HG02588 (cell line): ENCODE results near the gene FAM170B.
A peak's percentile ranks its signal among the peaks of the same experiment; 100 is the strongest.

Source experiments
- ATAC-seq: cut with Tn5 transposase; IDR thresholded peaks from one replicate; pipeline ENCODE4 v1.9.1; 2021; ENCODE audit warnings: mild to moderate bottlenecking, moderate library complexity; ENCODE audit not compliant: unreplicated experiment

FAM170B gene

GRCh38 chr10:49170632-49171325 lies 37.0 kb upstream of the FAM170B start:
- ATAC-seq = no peak

GRCh38 chr10:49169776-49170175 lies 36.0 kb upstream of the FAM170B start:
- ATAC-seq = no peak

- no peak for ATAC-seq
Measured at GRCh38 chr10:49168831-49169500, 35.1 kb upstream of the FAM170B start.

GRCh38 chr10:49168171-49168540 lies 34.3 kb upstream of the FAM170B start:
- ATAC-seq = no peak

GRCh38 chr10:49167425-49168170 lies 33.8 kb upstream of the FAM170B start:
- ATAC-seq = no peak

GRCh38 chr10:49166484-49167400 lies 32.9 kb upstream of the FAM170B start:
- no peak for ATAC-seq

- no peak for ATAC-seq
Measured at GRCh38 chr10:49165821-49166483, 32.1 kb upstream of the FAM170B start.

- no peak for ATAC-seq
Measured at GRCh38 chr10:49165259-49165658, 31.4 kb upstream of the FAM170B start.

GRCh38 chr10:49164559-49165188 lies 30.9 kb upstream of the FAM170B start:
- peak; percentile 74 for ATAC-seq

GRCh38 chr10:49163741-49164140 lies 29.9 kb upstream of the FAM170B start:
- no peak for ATAC-seq

- ATAC-seq = no peak
Measured at GRCh38 chr10:49162761-49163310, 29.0 kb upstream of the FAM170B start.

GRCh38 chr10:49162063-49162462 lies 28.2 kb upstream of the FAM170B start:
- no peak for ATAC-seq

- no peak for ATAC-seq
Measured at GRCh38 chr10:49161411-49161997, 27.7 kb upstream of the FAM170B start.

GRCh38 chr10:49160814-49161213 lies 27.0 kb upstream of the FAM170B start:
- ATAC-seq = no peak

- ATAC-seq = no peak
Measured at GRCh38 chr10:49160110-49160509, 26.3 kb upstream of the FAM170B start.

- ATAC-seq = no peak
Measured at GRCh38 chr10:49158915-49159314, 25.1 kb upstream of the FAM170B start.

- no peak for ATAC-seq
Measured at GRCh38 chr10:49158404-49158803, 24.6 kb upstream of the FAM170B start.

GRCh38 chr10:49157229-49157628 lies 23.4 kb upstream of the FAM170B start:
- ATAC-seq = no peak

GRCh38 chr10:49154641-49155040 lies 20.8 kb upstream of the FAM170B start:
- no peak for ATAC-seq
